Measurements from ENCODE around the gene UNC13C. TPM values are rescaled to one million over a fixed set of nuclear protein-coding genes. Genes with fewer than 3 reads are reported as not detected.

Gene UNC13C
- total and polyA plus RNA-seq, 2 of the 13 experiments (the other 11 are each of a cell fraction or from before 2014, with no cell fraction given): 0.04 TPM; not detected in 1

GRCh38 chr15:54564166-54564565, 585.9 kb downstream of the UNC13C start (continued):
- TF ChIP-seq ZHX2 (IDR thresholded peaks at IDR 0.05; ENCODE audit: low read depth) (no peak), ZHX2 (CRISPR knock-in tag; IDR thresholded peaks at IDR 0.05; ENCODE audit: borderline replicate concordance) (no peak), ARHGAP35 (CRISPR knock-in tag; IDR thresholded peaks at IDR 0.05; ENCODE audit: borderline replicate concordance) (no peak), DRAP1 (CRISPR knock-in tag; IDR thresholded peaks at IDR 0.05) (no peak)

GRCh38 chr15:54566654-54567053, 588.4 kb downstream of the UNC13C start:
- CTCF ChIA-PET (ENCODE audit: low intra/inter-chr PET ratio, low total read pairs): no interaction called here
- 1% methylated on average over 5 of the region's 5 CpGs for WGBS (ENCODE audit: low lambda C conversion rate)
- Histone ChIP-seq H3K27ac (ENCODE audit: extremely low read length, insufficient read depth, low read length) (no peak overlapping the region), H2AFZ (ENCODE audit: low read length) (no peak overlapping the region), H3K36me3 (replicated peaks in 1 of 2; ENCODE audit: control insufficient read depth in 1 of 2, insufficient read depth in 2 of 2, low read length in 2 of 2) (no peaks in the 10 kb centered on the region), H3K27me3 (ENCODE audit: control insufficient read depth in 1 of 2, insufficient read depth in 2 of 2, low read length in 2 of 2) (no peaks in the 10 kb centered on the region), H3K79me2 (ENCODE audit: insufficient read depth, low read length) (no peaks in the 10 kb centered on the region), H3K4me2 (ENCODE audit: low read depth, low read length) (no peak overlapping the region), H3K4me1 (ENCODE audit: insufficient read depth, low read length) (no peaks in the 10 kb centered on the region), H3K4me3 (replicated peaks in 1 of 3; ENCODE audit: insufficient read depth in 1 of 3, low read depth in 2 of 3, low read length in 3 of 3) (no peak overlapping the region), H3K9me3 (ENCODE audit: low read length) (no peaks in the 10 kb centered on the region), H4K20me1 (ENCODE audit: insufficient read depth, low read length) (no peaks in the 10 kb centered on the region), H3K9ac (ENCODE audit: insufficient read depth, low read depth, low read length) (no peak overlapping the region)
- in situ Hi-C loops (cut with HindIII; ENCODE audit: extremely low pct_ligation_motif_present, low pct_unique_long_range_greater_than_20kb): no loop called here
- DNase-seq (ENCODE audit: low spot score): no peak
- BruUV-seq (replicated peaks): no TSS peak
- intact Hi-C loops (cut with micrococcal nuclease; ENCODE audit: unreplicated experiment): no loop called here
- no peak for TF ChIP-seq ZNF574 (CRISPR knock-in tag; IDR thresholded peaks at IDR 0.05)
- TF ChIP-seq HOXA9 (CRISPR knock-in tag; IDR thresholded peaks at IDR 0.05; ENCODE audit: borderline replicate concordance): no peak
- TF ChIP-seq ZNF124 (CRISPR knock-in tag; IDR thresholded peaks at IDR 0.05): no peak
- TF ChIP-seq ZNF747 (CRISPR knock-in tag; IDR thresholded peaks at IDR 0.05; ENCODE audit: borderline replicate concordance): no peak
- TF ChIP-seq AGO2 (optimal IDR thresholded peaks at IDR 0.05; ENCODE audit: low read depth, low read length): no peak
- no peak for TF ChIP-seq ZNF281 (CRISPR knock-in tag; IDR thresholded peaks at IDR 0.05; ENCODE audit: borderline replicate concordance)
- ATAC-seq: no peak
- POLR2A ChIA-PET: no interaction called here
- FAIRE-seq: no peak
